Stimulated activated CD8-positive, alpha-beta memory T cell treated with anti-CD3 and anti-CD28 coated beads, Interleukin-15, amount 100 ng/mL, for 4 hours (primary cell): ENCODE data around the gene FRMD8.
"Not testable (repeated sequence)": the region's sequence is repeated elsewhere in the genome, so short reads cannot be mapped to it uniquely, and the experiment has no call there.

Source experiments
- DNase-seq, 2 donors: peaks; one replicate each; pipeline ENCODE4 v3.0.0-alpha.2; 2020; ENCODE audit warnings: low read depth in 2 of 2

The FRMD8 gene

DNA sequence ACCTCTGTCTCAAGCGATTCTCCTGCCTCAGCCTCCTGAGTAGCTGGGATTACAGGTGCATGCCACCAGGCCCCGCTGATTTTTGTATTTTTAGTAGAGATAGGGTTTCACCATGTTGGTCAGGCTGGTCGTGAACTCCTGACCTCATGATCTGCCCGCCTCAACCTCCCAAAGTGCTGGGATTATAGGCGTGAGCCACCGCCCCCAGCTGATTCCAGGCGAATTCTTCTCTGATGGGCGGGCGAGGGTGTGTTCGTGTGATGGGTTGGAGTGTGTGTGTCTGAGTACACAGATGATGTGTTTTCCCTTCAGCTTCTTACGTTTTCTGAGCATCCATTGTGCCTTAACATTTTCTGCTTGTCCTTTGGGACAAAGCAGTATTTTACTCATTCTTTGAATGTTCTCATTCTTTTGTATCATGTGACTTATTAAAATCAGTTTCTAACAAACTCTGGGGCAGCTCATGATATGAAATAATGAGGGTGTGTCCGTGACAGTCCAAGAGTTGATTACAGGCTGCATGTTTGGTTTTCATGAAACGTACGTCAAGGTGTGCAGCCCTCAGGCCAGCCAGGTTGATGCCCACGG is 26.7 kb downstream of the FRMD8 start:
- DNase-seq, result not testable (repeated sequence)

DNA sequence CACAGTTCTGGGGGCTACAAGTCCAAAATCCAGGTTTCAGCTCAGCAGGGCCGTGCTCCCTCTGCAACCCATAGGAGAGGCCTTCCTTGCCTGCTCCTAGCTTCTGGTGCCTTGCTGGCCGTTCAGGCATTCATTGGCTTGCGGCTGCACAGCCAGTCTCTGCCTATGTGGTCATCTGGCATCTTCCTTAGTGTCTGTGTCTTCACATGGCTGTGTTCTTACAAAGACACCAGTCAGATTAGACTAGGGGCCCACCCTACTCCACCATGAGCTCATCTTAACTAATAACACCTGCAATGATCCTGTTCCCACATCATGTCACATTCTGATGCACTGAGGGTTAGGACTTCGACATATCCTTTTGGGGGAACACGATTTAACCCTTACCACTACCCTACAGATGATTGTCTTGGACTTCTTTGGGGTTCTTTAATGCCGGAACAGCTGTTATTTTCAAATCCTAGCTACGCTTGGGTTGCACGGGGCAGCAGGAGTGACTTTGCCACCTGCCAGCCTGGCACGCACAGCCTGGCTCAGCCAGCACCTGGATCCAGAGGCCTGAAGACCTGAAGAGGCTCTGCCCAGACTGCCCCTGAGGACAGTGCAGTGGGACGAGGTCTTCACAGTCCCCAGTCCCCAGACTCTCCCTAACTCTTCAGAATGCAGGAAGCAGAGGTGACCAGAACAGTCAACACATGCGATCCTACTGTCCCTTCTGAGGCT is 28.5 kb downstream of the FRMD8 start:
- no peak for DNase-seq

DNA sequence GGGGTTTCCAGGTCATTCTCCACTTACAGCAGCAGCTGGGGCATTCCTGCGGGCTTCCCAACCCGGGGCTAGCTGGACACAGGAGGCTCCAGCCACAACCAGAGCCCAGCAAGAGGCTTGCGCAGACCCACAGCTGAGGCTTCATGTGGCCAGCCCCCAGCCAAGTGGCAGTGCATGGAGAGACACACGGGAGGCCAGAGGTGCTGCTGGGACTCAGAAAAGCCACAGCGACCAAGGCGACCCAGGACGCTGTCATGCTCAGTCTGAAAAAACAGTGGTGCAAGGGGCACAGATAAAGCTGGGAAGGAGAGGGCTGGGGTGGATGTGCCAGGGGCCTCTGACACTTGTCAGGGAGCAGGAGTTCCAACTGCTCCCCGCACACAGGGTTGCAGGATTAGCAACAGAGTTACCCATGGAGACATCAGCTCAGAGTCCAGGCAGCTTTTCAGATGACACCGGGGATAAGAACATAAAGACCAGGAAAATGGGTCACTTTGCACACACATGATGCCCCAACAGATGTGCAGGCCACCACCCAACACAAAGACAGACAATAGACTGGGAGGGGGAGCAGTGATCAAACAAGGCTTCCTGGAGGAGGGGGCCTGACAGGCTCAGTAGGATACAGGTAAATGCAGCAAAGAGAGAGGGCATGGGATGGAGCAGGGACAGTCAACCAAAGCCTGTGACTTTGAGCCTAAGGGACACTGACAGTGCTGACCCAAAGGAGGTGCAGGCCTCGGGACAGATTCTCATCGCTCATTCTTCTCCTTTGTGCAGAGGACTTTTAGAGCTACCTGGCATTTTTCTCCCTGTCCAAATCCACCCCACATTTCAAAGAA is 29.3 kb downstream of the FRMD8 start:
- no peak for DNase-seq

DNA sequence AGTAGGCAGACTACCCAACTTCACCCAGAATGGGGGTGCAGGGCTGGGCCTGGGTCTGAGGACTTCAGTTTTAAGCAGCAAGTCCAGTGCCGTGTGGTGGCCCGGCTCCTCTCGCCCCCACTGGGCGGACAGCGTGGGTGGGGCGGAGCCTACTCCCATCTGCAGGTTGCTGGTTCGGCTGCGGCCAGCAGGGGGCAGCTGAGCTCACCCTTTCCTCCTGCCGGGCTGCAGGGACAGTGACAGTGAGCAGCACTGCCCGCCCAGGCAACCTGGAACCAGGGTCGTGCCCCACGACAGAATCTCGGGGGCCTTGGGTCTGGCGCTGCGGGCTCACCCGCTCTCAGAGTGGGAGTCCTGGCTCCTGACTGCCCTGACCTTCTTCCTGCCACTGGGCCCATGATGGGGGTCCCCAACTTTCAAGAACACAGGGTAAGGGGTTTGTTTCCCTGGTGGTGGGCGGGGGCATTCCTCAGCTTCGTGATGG is 29.9 kb downstream of the FRMD8 start:
- DNase-seq, result peak; percentile 83 to 86

DNA sequence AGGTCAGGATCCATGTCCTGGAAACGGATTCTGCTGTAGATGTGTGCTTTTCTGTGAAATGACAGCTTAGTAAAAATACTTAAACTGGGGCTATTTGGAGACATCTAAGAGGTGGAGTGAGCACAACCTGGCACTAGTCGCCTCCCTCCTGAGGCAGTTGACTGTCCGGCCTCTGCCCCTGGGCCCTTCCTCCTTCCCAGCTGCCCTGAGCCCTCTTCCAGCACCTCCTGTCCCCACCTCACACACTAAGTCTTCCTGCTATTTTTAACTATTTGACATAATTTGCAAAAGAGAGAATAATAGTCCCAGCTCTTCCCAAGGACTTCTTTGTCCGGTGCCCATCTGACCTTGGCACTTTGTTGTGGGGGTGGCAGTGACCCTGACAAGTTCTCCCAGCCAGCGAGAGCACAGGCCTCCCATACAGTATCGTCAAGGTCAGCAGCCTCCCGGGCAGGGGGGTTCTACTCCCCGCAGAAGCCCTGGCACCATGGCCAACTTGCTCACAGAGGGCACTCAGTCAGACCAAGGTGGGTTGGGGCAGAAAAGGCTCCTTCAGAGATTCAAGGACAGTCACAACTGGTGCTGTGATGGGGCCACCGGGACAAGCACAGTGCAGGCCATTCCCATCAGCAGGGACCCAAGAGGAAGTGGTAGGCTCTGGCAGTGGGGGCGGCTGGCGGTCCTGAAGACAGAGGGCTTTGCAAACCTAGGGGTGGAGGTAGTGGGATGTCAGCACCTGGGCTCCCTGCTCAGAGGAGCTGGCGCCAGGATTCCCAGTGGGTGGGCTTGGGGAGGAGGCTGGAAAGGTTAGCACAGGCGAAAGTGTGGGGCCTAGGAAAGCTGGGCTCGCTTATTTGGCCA is 30.6 kb downstream of the FRMD8 start:
- no peak for DNase-seq

DNA sequence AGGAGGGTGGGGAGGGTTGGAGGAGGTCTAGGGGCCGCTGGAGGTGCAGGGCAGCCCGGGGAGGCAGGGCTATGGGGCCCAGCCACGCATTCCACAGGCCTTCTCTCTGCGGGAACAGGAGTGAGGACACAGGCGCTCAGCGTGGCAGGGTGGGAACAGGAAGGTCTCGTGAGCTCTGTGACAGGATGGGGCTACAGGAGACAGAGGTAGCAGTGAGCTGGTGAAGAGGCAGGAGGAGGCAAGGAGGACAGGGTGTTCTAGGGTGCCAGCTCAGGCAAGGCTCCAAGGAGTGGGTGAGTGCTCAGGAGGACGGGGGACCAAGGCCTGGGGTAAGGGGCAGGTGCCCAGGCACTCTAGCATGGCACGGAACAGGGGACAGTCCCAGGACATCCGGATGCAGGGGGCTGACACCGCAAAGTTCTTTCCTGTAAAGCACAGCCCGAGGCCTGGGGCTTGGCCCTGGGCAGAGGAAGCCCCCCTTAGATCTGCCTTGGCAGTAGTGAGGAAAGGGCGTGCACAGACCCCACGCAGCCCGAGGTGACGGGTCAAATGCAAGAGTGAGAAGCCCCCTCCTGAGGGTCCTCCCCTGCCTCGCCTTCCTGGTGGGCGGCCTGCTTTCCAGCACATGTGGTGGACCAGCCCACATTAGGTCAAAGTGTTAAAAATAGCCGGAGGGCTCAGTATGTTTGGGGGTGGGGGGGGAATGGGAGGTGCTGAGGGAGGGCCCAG is 31.4 kb downstream of the FRMD8 start:
- DNase-seq, result no peak

DNA sequence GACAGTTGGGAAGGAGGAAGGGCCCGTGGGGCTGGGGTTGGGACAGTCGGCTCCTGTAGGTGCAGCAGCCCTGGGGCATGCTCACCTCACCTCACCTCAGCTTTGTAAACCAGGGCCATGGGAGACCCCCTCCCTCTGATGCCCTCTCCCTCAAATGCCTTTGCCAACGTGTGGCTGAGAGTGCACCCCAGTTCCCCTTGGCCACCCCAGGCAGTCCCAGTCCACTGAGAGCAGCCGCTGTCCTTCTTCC is 31.9 kb downstream of the FRMD8 start:
- no peak for DNase-seq

DNA sequence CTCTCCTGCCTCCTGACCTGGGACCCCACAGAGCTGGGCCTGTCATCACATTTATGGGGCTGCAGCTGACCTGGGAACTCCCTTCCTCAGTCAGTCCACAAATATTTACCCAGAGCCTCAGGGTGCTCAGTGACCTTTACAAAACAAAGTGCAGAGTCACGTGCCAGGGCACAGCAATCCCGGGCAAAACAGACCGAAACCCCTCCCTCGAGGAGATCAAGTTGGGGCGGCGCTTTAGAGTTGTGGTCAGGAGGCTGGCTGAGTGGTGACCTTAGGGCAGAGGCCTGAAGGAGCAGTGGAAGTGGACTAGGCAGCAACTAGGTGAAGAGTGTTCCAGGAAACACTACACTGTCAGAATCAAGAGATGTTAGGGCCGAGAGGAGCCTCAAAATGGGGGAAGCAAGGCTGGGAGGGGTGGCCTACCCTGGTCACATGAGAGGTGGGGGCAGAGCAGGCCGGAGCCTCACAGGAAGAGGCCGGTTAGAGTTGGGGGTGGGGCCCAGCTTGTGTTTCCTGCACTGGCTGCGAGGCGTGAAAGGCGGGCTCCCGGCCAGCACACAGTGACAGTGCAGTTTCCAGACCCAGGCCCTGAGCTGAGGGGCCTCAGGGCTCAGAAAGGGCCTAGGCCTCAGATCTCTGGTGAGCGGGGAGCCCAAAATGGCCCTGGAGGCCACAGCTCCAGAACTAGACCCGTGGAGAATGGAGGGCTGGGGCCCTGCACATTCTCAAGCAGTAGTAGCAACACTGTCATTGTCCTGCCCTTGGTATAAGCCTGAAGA is 32.4 kb downstream of the FRMD8 start:
- peak; percentile 66 to 69 for DNase-seq

DNA sequence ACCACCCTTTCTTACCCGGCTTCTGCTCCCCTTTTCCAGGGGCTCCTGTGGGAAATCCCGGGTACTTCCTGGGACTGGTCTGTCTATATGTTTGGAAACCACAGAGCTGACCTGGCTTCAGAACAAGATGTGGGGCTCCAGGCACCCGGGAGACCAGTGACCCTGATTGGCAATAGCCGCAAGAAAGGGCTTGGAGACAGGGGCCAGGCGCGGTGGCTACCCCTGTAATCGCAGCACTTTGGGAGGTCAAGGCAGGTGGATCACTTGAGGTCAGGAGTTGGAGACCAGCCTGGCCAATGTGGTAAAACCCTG is 33.0 kb downstream of the FRMD8 start:
- DNase-seq, result no peak

DNA sequence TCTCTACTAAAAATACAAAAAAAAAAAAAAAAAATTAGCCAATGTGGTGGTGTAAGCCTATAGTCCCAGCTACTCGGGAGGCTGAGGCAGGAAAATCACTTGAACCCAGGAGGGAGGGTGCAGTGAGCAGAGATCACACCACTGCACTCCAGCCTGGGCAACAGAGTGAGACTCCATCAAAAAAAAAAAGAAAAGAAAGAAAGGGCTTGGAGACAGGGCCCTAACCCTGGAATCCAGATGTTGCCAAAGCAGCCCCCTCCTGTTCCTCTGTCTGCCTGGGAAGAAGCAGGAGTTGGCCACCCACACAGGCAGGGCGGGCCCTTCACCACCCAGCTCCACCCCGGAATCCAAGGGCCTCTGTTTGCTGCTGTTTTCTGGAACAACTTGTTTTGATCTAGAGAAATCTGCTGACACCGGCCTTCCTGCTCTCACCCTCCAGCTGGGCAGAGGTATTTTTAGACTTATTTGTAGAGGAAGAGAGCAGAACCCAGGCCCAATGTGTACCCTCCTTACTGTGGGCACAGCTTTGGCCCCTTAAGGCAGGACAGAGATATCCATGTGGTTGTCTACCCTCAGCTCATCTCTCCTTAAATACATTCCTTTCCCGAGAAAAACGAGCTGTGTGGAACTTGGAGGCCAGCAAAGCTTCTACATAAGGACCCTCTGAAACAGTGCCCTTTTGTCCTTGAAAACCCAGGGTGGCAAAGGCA is 33.5 kb downstream of the FRMD8 start:
- no peak for DNase-seq

DNA sequence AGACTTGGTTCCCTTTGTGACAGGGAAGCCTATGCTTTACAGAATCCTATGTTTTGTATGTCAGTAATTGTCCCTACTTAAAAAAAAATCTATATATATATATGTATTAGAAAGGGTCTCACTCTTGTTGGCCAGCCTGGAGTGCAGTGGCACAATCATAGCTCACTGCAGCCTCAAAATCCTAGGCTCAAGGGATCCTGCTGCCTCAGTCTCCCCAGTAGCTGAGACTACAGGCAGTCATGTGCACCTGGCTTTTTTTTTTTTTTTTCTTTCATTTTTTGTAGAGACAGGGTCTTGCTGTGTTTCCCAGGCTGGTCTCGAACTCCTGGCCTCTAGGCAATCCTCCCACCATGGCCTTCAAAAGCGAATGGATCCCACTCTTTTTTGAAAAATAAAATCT is 34.1 kb downstream of the FRMD8 start:
- no peak for DNase-seq

DNA sequence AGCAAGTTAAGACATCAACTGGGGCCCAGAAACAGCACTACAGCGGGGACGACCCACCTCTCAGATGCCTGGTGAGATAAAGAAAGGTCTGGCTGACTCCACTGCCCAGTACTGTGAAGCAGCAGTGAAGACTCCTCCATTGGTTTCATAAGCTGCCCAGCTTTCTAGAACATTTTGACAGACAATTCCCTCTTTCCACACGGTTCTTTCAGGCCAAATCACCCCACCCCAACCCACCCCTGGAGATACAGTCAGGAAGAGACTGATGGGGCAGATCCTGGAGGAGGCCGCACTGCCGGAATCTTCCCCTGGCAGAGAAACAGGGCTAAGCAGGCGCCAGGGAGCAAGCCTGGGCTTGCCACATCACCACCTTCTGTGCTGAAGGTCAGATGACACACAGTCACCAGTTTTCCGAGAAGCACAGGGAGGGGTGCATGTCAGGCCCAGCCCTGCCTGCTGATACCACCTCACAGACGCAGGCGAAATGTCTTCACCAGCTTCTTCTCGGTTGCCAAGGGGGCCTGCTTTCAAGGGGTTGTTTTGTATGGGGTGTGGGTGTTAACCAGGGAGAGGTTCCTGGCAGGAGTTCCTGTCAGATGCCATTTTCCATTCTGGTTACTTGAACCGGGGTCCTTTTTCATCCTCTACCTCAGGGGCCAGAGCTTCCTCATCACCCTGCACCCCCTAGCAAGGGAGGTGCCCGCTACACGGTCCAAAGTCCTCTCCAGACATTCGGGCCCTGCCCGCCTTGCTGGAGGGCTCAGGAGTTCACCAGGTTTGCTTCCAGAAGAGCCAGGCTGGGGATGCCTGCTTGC is 34.7 kb downstream of the FRMD8 start:
- DNase-seq, result peak; percentile 80 to 89

DNA sequence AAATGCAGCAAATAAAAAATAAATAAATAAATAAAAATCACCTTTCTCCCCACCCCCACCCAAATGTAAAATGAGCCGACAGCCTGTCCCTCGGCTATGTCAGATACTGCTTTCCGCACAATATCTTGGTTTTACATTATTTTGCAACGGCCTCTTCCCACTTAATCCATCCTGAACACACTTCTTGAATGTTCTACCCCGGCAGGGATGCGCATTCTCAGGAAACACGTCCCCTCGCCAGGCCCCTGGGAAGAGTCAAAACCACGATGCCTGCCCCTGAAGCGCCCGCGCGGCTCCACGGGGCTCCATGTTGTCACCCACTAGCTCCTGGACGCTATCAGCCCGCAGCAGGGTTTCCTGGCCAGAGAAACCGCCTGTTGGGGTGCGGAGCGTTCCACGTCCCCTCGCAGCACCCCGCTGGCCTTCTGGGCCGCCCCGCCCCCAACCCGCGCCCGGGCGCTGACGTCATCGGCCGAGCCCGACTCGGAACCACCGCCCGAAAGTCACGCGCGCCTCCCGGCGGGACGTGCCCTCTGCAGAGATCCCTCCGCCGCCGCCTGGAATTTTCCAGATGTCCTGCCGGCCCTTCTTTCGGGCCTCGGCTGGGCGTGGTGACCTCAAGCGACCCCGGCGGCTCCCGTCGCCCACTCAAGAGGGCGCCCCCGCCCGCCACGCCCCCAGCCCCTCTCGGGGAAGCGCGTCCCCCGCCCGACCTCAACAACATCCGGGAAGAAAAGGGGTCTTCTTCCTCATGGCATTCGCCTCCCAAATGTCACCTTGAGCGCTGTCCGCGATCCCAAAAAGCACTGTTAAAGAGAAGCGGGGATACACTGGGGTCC is 35.6 kb downstream of the FRMD8 start:
- peak; percentile 84 to 87 for DNase-seq

DNA sequence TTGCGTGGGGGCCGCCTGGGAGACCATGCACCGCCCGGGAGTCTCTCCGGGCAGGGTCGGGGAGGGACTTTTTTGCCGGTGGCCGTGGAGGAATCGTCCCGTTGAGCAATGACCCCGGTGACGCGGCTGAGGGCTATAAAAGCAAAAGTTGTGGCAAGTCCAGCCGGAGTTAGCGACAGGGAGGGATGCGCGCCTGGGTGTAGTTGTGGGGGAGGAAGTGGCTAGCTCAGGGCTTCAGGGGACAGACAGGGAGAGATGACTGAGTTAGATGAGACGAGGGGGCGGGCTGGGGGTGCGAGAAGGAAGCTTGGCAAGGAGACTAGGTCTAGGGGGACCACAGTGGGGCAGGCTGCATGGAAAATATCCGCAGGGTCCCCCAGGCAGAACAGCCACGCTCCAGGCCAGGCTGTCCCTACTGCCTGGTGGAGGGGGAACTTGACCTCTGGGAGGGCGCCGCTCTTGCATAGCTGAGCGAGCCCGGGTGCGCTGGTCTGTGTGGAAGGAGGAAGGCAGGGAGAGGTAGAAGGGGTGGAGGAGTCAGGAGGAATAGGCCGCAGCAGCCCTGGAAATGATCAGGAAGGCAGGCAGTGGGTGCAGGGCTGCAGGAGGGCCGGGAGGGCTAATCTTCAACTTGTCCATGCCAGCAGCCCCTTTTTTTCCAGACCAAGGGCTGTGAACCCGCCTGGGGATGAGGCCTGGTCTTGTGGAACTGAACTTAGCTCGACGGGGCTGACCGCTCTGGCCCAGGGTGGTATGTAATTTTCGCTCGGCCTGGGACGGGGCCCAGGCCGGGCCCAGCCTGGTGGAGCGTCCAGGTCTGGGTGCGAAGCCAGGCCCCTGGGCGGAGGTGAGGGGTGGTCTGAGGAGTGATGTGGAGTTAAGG is 36.4 kb downstream of the FRMD8 start, which contains the start of gene NEAT1:
NEAT1 (plus strand) TSS at position 166 of the 883 bp plus-strand sequence.
- peak; percentile 75 to 81 for DNase-seq

DNA sequence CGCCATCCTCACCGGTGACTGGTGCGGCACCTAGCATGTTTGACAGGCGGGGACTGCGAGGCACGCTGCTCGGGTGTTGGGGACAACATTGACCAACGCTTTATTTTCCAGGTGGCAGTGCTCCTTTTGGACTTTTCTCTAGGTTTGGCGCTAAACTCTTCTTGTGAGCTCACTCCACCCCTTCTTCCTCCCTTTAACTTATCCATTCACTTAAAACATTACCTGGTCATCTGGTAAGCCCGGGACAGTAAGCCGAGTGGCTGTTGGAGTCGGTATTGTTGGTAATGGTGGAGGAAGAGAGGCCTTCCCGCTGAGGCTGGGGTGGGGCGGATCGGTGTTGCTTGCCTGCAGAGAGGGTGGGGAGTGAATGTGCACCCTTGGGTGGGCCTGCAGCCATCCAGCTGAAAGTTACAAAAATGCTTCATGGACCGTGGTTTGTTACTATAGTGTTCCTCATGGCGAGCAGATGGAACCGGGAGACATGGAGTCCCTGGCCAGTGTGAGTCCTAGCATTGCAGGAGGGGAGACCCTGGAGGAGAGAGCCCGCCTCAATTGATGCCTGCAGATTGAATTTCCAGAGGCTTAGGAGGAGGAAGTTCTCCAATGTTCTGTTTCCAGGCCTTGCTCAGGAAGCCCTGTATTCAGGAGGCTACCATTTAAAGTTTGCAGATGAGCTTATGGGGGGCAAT is 37.2 kb downstream of the FRMD8 start:
- no peak for DNase-seq
